HG03457 (cell line): ENCODE results near the gene ETFA.

Experiments used
- ATAC-seq: cut with Tn5 transposase; IDR thresholded peaks from one replicate; pipeline ENCODE4 v1.9.1; 2021; ENCODE audit warnings: moderate number of reproducible peaks; ENCODE audit not compliant: unreplicated experiment

The ETFA gene

GRCh38 chr15:76340803-76341365, 29.6 kb upstream of the ETFA start:
- ATAC-seq: no peak

- ATAC-seq: no peak
These were observed 29.0 kb upstream of the ETFA start for GRCh38 chr15:76340198-76340802.

GRCh38 chr15:76339305-76340197, 28.3 kb upstream of the ETFA start:
- no peak for ATAC-seq

GRCh38 chr15:76338486-76339304, 27.4 kb upstream of the ETFA start:
- no peak for ATAC-seq

GRCh38 chr15:76337696-76338485, 26.6 kb upstream of the ETFA start:
- ATAC-seq: no peak

- ATAC-seq: no peak
These were observed 25.9 kb upstream of the ETFA start for GRCh38 chr15:76337059-76337695.

- ATAC-seq: no peak
These were observed 25.2 kb upstream of the ETFA start, which contains the start of gene ISL2 for GRCh38 chr15:76336254-76337058. TSS of gene ISL2 (plus strand) at chr15:76336773. CDS start at chr15:76336884, 111 bp downstream.

GRCh38 chr15:76335307-76336253, 24.3 kb upstream of the ETFA start:
- no peak for ATAC-seq

GRCh38 chr15:76334438-76335306, 23.4 kb upstream of the ETFA start:
- no peak for ATAC-seq

GRCh38 chr15:76333720-76334437, 22.6 kb upstream of the ETFA start:
- ATAC-seq: no peak

GRCh38 chr15:76333309-76333708, 22.0 kb upstream of the ETFA start:
- ATAC-seq: no peak

GRCh38 chr15:76332796-76333195, 21.5 kb upstream of the ETFA start:
- ATAC-seq: no peak

- no peak for ATAC-seq
These were observed 18.9 kb upstream of the ETFA start for GRCh38 chr15:76330080-76330680.

- ATAC-seq: no peak
These were observed 17.7 kb upstream of the ETFA start for GRCh38 chr15:76328958-76329357.

GRCh38 chr15:76328106-76328696, 16.9 kb upstream of the ETFA start:
- no peak for ATAC-seq
